ENCODE results near the gene LCN10. TPM values are rescaled to one million over a fixed set of nuclear protein-coding genes. Genes with fewer than 3 reads are reported as not detected.
"Not testable (repeated sequence)": the region's sequence is repeated elsewhere in the genome, so short reads cannot be mapped to it uniquely, and the experiment has no call there.

The LCN10 gene
- total RNA-seq, 1 donor = not detected

GRCh38 chr9:136760834-136761544 is 18.2 kb upstream of the LCN10 start:
- TF ChIP-seq, protein P1, sequence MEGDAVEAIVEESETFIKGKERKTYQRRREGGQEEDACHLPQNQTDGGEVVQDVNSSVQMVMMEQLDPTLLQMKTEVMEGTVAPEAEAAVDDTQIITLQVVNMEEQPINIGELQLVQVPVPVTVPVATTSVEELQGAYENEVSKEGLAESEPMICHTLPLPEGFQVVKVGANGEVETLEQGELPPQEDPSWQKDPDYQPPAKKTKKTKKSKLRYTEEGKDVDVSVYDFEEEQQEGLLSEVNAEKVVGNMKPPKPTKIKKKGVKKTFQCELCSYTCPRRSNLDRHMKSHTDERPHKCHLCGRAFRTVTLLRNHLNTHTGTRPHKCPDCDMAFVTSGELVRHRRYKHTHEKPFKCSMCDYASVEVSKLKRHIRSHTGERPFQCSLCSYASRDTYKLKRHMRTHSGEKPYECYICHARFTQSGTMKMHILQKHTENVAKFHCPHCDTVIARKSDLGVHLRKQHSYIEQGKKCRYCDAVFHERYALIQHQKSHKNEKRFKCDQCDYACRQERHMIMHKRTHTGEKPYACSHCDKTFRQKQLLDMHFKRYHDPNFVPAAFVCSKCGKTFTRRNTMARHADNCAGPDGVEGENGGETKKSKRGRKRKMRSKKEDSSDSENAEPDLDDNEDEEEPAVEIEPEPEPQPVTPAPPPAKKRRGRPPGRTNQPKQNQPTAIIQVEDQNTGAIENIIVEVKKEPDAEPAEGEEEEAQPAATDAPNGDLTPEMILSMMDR (IDR thresholded peaks at IDR 0.05; ENCODE audit: insufficient read depth, low read length) = peak; percentile 77
- peak; percentile 66 for DNase-seq (ENCODE audit: low read depth)
- H3K4me3 ChIP-seq (ENCODE audit: low read depth, low read length) = not testable (repeated sequence)

DNA sequence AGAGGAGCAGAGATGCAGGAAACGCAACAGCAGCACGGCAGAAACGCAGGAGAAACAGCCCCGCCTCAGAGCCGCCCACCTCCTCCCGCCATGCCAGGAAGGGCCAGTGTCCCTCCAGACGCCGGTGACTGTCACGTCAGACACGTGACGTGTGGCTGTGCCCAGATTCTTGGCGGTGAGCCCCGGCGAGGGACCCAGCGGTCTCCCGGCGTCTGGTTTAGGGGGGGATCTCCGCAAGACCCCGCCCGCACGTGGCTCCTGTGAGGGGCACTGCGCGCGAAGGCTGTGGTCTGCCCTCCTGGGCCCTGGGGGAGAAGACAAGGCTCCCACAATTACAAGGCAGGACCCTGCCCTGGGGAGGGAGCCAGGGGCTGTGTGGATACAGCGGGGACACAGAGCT is 17.7 kb upstream of the LCN10 start:
- DNase-seq (ENCODE audit: low read depth) = no peak
- TF ChIP-seq, protein P1 (IDR thresholded peaks at IDR 0.05; ENCODE audit: insufficient read depth, low read length) = no peak
- H3K4me3 ChIP-seq (ENCODE audit: low read depth, low read length) = no peak overlapping the region

GRCh38 chr9:136759436-136760325 is 16.9 kb upstream of the LCN10 start:
- no peak overlapping the region for H3K4me3 ChIP-seq (ENCODE audit: low read depth, low read length)
- TF ChIP-seq, protein P1 (IDR thresholded peaks at IDR 0.05; ENCODE audit: insufficient read depth, low read length) = no peak
- DNase-seq (ENCODE audit: low read depth) = no peak

DNA sequence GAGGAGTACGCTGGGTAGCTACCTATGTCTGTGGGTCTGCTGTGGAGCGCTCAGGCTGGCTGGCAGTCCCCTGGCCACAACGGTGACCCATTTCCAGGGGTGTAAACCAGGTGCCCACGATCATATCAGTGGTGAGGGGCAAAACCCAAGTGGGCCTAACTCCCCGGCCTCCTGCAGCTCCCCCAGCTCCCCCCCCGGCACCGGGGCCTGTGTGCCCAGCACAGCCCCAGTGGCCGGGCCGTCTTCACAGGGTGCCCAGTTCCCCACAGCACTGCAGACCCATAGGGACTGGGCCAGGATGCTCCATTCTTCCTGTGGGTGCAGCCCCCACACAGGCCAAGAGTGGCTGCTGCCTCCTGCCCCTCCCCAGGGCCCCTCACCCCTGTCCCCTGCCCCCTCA is 16.3 kb upstream of the LCN10 start:
- TF ChIP-seq, protein P1 (IDR thresholded peaks at IDR 0.05; ENCODE audit: insufficient read depth, low read length) = no peak
- DNase-seq (ENCODE audit: low read depth) = no peak
- H3K4me3 ChIP-seq (ENCODE audit: low read depth, low read length) = no peak overlapping the region

DNA sequence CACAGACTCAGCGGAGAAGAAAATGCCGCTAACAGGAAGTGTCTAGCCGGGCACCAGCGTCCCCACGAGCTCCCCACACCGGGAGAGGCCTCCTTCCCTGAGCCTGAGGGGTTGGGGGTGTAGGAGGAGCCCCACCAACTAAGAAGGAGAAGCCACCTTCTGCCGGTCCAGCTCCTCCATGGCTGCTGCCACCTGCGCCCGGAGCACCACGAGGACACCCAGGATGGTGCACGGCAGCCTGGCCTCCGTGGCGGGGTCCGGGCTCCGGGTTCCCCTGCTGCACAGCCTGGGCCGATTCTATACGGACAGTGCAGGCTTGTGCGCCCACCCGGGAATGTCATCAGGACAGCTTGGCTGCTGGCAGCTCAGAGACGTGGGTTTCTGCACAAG is 15.0 kb upstream of the LCN10 start:
- no peak overlapping the region for H3K4me3 ChIP-seq (ENCODE audit: low read depth, low read length)
- DNase-seq (ENCODE audit: low read depth) = no peak
- TF ChIP-seq, protein P1 (IDR thresholded peaks at IDR 0.05; ENCODE audit: insufficient read depth, low read length) = no peak

- no peak for DNase-seq (ENCODE audit: low read depth)
- TF ChIP-seq, protein P1 (IDR thresholded peaks at IDR 0.05; ENCODE audit: insufficient read depth, low read length) = no peak
- H3K4me3 ChIP-seq (ENCODE audit: low read depth, low read length) = no peak overlapping the region
These were observed 14.6 kb upstream of the LCN10 start for GRCh38 chr9:136757328-136757727.
